Suprapubic skin (tissue), 4 donors: ENCODE measurements around the gene MYBPHL.

Source experiments
- EP300 ChIP-seq: sonication (generic); formaldehyde crosslinking; IDR thresholded peaks from one replicate; pipeline ENCODE4 v1.6.1; 2017; ENCODE audit warnings: antibody characterized with exemption
- POLR2A ChIP-seq, 2 donors: fragments of 450-650 bp; IDR thresholded peaks; one replicate each; pipeline ENCODE4 v1.6.1; 2017; ENCODE audit warnings: antibody characterized with exemption in 2 of 2, mild to moderate bottlenecking in 2 of 2, moderate library complexity in 2 of 2
- POLR2AphosphoS5 ChIP-seq, 3 donors: sonication (generic); formaldehyde crosslinking; IDR thresholded peaks; one replicate each; pipeline ENCODE4 v1.6.1; 2017; ENCODE audit warnings: antibody characterized with exemption in 3 of 3
- TF ChIP-seq, protein P1 (sequence below), 2 donors: fragments of 200-600 bp in 1 of 2; fragments of 450-650 bp in 1 of 2; sonication (generic) in 1 of 2; IDR thresholded peaks; one replicate each; pipeline ENCODE4 v1.5.1; 2016 to 2019; ENCODE audit warnings: antibody characterized with exemption in 2 of 2, mild to moderate bottlenecking in 1 of 2, moderate library complexity in 1 of 2

DNA sequence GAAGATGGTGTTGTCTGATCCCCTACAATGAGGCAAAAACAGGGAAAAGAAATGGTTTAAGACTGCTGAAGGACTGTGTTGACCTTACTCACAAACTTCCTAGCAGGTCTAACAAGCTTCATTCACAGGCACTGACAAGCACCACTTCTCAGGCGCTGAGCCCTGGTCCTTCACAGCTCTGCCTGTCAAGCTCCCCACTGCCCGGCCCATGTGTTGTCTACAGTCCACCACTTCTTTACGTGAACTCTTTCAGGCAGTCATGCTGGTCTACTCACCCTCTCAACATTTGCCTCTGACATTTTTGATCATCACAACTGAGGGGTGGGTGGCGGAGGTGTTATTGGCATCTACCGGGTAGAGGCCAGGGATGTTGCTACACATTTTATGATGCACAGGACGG lies 40.7 kb upstream of the MYBPHL start:
- TF ChIP-seq, protein P1, sequence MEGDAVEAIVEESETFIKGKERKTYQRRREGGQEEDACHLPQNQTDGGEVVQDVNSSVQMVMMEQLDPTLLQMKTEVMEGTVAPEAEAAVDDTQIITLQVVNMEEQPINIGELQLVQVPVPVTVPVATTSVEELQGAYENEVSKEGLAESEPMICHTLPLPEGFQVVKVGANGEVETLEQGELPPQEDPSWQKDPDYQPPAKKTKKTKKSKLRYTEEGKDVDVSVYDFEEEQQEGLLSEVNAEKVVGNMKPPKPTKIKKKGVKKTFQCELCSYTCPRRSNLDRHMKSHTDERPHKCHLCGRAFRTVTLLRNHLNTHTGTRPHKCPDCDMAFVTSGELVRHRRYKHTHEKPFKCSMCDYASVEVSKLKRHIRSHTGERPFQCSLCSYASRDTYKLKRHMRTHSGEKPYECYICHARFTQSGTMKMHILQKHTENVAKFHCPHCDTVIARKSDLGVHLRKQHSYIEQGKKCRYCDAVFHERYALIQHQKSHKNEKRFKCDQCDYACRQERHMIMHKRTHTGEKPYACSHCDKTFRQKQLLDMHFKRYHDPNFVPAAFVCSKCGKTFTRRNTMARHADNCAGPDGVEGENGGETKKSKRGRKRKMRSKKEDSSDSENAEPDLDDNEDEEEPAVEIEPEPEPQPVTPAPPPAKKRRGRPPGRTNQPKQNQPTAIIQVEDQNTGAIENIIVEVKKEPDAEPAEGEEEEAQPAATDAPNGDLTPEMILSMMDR (IDR thresholded peaks at IDR 0.05): no peak
- TF ChIP-seq POLR2A (IDR thresholded peaks at IDR 0.05) (no peak), EP300 (no peak), POLR2AphosphoS5 (IDR thresholded peaks at IDR 0.05) (no peak)
